SW480 (cell line): ENCODE results near the gene TGFBI.
A peak's percentile ranks its signal among the peaks of the same experiment; 100 is the strongest.

Experiments used
- DNase-seq: peaks from one replicate; pipeline ENCODE4 v3.0.0-alpha.2; 2016; ENCODE audit warnings: low spot score

Gene TGFBI

DNA sequence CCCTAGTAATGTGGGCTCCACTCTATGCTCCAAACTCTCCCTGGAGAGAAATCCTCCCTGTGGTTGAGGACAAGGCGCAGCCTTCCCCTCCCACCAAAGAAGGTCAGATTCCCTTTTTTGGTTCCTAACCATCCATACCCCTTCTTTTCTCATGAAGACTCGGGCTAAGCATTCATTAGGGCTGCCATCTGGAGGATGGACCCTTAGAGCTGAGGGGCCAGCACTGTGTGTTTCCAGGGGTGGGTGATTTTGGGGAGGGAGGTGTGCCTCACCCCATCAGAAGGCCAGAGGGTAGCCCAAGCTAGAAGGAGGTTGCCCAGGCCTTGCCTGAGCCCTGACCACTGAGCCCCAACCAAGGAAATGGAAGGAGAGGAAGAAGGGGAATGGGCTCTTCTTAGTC lies 36.8 kb downstream of the TGFBI start:
- DNase-seq: no peak

DNA sequence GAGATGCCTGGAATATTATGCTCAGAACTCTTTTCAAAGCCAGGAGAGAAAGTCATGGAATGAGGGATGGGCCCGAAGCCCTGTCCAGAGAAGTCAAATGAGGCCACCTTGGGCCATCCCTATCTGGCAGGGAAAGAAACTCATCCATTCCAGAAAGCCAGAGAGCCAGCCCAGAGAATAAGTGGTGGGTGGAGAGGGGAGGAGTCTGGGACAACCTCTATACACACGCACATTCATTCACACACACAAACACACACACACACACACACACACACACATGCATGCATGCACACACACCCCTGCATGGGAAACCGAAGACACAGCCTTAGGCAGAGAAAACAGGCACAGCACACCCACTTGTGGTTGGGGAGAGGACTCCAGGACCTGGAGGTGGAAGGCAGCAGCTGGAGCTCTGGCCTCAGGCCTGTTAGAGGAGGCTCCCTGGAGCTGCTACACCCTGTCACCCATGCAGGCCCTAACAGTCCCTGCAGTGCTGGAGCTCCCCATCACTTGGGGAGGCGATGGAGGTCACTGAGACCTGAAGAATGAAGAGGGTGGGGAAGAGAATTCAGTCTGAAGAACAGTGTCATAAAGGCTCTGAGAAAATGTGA lies 38.0 kb downstream of the TGFBI start:
- DNase-seq: peak; percentile 80

DNA sequence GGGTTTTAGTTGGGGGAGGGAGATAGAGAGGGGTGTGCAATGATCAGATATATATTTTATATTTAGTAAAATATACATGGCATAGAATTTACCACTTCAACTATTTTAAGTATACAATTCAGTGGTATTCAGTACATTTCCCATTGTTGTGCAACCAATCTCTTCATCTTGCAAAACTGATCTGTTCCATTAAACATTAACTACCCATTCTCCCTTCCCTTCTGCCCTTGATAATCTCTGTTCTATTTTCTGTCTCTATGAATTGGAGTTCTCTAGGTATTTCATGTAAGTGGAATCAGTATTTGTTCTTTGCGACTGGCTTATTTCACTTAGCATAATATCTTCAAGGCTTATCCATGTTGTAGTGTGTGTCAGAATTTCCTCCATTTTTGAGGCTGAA lies 38.6 kb downstream of the TGFBI start:
- DNase-seq: no peak

DNA sequence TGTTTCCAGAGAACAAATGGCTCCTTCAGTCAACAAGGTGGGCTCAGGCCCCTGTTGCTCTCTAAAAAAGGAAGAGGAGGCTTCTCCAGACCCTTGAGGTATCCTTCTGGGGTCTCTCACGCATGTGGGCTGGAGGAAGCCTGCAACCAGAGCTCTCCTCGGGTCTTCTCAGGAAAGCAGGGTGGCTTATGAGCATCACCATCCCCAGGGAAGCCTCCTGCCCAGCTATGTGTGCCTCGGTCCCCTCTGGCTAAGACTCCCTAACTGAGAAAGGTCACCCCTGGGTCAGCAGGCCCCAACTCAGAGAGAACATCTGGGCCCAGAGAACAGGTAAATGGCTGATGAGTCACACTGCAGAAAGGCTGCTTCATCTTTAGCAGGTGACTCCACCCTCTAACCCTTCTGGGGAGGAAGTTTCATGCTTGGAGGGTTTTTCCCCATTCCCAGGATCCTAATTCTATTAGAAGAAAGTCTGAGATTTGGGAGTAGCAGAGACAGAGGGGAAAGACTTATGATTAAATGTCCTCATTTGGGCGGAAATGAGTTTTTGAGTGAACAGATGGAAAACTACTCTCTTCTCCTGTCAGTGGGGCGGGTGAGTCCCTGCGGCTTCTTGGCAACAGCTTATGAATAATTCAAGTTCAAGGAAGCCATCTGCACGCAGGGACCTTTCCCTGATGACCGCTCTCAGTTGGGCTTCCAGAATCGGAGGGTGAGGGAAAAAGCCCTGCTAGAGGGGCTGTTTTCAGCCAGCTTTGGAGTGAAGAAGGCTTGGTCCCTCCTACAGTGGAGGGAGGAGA lies 41.9 kb downstream of the TGFBI start:
- DNase-seq: no peak

DNA sequence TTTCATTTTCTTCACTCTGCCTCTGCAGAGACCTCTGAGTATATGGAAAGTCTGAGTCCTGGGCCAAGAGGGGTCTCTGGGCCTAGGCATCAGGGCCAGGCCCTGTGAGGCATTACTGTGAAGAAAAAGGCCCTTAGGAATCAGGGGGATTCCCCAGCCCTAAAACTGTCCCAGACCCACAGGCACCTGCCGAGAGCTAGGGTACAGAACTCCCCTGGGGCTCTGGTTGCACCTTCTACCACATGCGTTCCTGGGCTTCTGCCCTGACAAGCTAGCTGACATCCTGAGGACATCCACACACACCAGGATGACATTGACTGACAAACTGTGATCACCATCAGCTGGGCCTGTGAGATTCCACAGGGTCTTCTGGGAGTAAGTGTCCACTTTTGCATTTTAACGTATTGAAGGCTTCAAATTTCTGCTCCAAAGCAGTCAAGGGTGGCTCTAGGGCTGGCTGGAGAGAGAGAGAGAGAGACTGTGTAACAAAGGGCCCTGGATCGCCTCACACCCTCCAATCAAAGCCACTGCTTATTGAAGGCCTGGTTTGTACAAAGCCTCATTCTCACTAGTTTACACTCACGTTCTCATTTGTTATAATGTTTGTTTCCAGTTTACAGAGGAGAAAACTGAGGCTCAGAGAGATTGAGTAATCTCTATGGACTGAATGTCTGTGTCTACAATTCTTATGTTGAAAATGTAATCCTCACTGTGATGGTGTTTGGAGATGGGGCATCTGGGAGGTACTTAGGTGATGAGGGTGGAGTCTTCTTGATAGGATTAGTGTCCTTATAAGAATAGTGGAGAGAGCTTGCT lies 45.1 kb downstream of the TGFBI start:
- no peak for DNase-seq

DNA sequence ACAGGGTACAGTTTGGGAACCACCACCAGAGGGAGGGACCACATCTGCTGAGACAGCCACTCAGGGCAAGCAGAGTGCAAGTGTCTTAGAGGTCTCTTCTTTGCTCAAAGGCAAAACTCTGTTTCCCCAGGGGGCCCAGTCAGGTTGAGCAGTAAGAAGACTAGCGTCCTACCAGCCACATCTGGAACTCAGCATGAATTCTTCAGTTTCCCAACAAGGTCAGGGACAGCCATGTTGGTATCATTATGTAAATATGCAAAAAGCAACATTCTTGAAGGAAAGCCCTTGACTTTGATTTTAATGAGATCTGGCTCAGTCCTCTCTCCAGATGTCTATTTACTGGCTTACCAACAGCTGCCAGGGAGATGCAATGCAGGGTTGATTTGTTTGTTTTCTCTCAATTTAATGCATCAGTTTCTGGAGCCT lies 46.7 kb downstream of the TGFBI start:
- DNase-seq: no peak

DNA sequence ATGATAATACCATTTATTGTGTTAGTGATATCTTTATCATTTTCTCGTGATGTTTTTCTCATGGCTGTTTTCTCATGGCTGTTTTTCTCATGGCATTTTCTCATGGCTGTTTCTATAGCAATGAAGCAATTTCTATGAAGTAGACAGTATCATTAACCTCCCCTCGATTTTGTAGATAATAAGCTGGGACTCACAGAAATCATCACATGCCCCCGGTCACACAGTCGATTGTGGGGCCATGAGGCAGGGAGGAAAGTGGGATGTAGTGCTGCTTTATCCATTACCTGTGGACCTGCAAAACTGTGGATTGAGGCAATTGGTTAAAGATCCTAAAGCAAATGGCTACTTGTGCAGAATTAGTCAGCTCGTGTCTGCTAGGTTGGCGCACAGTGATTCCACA lies 47.3 kb downstream of the TGFBI start:
- no peak for DNase-seq

DNA sequence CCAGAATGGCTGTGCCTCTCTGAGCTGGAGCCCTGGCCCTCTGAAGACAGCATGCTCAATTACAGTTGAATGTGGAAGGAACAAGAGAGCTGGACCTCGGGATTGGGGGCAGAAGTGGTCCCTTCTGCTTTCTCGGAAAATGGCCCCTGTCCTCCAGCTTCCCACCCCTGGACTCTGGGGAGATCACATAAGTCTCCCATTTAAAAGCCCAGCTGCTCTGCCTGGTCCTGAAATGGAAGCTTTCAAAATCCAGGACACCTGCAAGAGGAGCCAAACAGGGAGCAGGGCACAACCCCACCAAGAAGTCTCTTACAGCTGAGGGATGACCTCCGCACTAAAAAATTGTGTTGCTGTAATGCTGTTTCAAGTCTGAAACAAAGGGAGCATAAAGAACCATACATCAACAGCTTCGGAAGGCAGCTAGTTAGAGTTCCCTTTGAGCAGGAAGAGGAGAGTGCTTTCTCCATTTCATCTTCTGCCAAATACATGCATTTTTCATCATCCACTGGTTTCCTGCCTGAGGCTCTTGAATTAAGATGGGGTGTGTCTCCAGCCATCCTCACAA lies 48.2 kb downstream of the TGFBI start:
- DNase-seq: no peak

DNA sequence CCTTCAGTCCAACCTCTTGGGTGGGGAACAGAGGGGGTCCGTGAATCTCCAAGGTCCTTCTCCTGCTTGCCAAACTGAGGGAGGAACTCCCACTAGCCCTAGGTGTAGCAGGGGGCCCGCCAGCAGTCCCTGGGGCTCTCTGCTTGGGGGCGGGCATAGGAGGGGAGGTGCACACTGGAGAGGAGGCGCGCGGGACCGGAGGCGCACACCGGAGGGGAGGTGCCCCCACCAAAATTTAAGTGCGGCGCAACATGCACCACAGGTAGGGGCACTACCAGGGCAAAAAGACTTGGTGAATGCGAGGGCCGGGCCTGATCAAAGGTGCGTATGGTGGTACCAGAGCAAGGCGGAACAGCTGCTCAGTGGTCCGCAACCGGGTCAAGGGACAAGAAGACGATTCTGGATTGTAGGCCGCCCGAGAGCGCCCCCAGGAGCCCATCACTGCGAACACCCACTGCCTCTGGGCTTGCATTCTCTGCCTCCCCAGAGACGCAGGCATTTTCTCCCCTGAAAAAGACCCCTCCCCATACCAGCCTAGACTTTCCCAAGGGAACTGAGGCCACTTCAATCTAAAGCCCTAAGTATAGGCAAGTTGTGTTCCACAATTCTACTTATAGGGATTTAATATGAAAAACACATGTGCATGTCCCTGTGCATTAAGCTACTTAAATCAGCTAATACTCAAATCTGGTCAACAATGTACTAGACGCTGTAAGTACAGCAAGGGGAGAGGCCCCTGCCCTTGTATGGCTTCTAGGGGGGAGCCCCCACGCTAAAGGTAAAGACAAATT lies 50.6 kb downstream of the TGFBI start:
- DNase-seq: no peak

DNA sequence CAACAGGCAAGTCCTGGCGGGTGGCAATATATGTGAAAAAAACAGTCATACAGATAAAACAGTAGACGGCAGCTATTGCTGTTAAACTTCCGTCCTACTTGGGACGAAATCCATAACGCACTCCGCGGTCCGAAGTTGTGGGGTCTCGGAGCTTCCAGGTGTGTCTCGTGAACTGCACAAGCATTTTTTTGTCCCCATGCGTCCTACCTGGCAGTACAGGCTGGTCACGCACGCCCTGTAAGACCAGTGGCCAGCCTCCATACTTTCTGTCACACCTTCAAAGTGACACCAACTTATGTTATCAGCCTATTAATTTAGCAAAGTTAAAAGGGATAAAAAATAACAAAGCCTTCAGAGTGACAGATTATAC lies 51.3 kb downstream of the TGFBI start:
- no peak for DNase-seq

DNA sequence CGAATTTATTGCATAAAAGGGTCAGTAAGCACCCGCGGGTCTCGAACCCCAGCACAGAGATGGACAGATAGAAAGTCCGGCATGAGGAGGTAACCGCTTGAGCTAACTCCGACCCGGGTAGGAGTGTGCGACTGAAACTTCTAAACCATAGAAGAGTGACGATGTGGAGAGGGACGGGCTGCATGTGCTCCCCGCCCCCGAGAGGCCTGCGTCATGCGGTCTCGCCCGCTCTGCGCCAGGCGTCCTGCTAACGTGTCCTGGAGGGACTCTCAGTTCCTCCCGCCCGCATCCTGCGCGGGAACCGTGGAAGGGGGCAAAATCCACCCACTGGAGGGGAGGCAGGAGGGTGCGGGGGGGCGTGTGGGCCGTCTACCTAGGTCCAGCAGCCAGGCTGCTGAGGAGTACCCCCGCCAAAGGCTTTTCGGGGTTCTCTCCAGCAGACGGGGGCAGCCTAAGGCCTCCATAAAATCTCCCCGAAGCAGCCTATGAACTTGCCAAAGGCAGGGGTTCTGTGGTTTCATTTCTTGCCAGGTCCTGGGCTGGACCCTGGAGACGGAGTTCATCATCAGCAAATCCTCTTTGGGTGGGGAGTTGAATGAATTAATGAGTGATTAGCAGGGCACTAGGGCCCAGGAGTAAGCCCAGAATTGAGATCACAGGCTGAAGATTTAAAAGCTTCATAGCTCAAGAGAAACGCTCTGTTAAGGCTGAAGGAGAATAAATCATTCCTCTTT lies 51.9 kb downstream of the TGFBI start:
- peak; percentile 51 for DNase-seq

DNA sequence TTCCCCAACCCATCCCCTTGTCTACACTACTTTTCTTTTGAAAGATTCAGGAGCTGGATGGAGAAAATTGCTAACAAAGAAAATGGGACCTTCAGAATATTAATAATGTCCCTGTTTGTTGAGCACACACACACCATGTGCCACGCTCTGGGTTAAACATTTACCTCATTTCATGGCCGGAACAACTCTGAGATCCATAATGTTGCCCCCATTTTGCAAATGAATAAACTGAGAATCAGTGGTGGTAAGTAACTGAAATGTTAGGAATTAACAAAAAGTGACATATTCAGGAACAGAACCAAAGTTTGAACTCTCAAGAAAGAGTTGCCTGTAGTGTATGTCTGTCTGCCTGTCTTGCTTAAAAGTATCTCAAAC lies 52.4 kb downstream of the TGFBI start:
- DNase-seq: no peak

DNA sequence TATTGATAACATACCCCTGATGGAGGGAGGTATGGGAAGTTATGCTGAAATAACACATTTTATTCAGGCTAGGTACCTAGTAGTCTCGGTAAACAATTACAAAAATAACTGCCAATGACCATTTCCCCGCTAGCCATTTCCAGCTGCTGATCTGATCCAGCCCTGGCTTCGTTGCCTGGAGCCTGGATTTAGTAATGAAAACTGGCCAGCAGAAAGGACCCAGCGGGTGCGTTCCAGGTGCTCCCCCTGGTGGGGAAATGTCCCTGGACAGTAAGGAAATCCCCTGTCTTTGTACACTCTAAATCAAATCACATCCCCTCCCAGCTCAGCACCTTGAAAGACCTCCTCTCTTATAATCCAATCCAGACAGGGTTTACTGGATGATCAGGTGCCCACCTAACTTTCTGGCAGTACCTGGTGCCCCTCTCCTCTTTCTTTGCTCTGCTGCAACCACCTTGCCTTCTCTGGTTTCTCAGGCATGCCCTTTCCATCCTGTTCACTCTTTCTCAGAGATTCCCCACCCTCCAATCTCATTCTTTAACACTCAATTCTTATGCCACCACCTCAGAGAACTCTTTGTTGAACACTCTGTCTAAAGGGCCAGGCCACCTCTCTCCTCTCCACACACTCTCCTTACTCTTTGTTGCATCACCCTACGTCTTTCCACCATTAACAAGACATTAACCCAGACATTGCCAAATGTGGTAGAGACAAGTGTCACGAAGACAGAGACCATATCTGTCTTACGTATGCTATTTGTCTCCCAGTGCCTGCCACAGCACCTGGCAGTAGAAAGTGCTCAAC lies 53.8 kb downstream of the TGFBI start:
- no peak for DNase-seq

DNA sequence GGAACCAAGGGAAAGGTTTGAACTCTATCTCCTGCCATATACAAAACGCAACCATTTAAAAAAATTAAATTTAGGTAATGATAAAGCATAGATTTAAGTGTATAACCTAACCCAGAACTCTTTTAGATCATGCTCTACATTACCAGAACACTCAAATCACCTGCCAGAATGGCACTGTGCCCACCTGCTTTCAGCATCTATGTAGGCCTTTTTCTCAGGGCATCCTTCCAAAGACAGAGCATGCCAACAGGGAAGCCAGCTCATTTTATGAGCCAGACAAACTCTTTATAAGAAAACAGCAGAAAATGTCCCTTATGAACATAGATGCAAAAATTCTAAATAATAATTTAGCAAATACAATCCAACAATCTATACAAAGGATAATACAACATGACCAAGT lies 55.9 kb downstream of the TGFBI start:
- no peak for DNase-seq

DNA sequence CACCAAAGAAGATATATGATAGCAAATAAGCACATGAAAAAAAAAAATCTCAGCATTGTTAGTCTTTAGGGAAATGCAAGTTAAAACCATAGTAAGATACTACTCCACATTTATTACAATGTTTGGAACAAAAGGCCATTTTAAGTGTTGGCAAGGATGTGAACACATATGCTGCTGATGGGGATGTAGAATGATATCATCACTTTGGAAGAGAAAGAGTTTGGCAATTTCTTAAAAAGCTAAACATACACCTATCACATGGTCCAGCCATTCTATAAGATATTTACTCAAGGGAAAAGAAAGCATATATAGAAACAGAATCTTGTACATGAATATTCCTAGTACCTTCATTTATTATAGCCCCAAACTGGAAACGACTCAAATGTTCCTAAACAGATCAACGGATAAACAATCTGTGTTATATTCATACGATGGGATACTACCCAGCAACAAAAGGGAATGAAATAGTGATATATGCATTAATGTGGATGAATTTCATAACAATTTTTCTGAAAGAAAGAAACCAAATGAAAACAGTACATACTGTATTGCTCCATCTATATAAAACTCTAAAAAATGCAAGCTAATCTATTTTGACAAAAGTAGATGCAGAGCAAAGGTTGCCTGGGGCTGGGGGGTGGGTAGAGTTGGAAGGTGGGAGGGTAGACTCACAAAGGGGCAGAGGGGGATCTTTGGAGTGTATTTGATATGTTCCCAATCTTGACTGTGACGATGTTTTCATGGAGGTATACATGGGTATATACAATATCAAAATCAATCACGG lies 58.2 kb downstream of the TGFBI start:
- DNase-seq: no peak

DNA sequence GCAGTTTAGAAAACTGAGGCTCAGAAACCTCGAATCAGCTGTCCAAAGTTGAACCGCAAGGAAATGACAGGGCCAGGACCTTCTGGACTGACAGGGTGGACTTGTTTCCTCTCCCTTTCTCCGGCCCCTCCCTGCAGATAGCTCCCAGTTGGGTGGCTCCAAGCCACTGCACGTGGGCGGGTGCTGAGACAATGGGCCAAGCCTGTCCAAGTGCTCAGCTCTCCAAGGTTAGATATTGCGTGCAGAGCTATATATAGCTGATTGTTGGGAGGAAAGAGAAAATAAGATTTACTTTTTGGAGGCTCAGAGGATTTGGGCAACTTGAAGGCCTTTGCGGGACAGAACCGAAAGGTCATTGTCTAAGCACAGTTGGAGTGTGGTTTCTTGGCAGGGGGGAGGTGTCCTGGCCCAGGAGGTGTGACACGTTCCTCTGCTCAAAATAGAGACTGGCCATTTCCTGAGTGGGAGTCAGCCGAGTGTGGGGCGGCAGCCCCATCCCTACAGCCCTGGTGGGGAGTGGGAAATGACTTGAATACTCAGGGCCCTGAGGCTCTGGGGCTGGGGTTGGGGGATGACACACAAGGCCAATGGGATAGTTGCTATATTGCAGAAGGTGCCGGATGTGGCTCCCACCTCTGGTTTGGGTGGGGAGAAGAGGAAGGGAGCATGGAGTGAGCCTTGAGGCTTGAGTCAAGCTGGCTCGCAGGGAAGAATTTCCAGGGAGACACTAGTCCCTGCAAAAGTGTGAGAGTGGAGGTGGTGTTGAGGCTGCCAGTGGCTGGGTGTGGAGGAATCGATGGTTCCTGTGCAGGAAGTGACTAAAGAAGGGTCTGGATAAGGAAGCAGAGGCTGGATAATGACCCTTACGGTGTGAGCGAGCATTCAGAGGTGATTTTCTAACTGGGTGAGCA lies 59.4 kb downstream of the TGFBI start:
- no peak for DNase-seq

DNA sequence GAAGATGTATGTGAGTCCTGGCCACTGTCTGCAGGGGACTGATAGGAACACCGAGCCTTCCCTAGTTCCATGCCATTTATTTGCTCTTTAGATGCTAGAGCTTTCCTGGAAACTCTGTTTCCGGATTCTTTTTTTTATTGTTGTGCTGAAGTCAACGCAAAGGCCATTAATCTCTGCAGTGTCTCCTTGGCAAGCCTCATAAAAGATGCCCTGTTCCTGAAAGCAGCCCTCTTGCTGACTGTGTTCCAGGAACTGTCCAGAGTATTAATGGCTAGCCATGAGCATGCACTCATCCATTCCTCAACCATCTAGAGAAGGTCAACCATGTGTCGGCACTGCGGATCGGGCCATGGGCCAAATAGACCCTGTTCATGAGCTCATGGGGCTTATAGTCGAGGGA lies 61.0 kb downstream of the TGFBI start:
- DNase-seq: no peak

DNA sequence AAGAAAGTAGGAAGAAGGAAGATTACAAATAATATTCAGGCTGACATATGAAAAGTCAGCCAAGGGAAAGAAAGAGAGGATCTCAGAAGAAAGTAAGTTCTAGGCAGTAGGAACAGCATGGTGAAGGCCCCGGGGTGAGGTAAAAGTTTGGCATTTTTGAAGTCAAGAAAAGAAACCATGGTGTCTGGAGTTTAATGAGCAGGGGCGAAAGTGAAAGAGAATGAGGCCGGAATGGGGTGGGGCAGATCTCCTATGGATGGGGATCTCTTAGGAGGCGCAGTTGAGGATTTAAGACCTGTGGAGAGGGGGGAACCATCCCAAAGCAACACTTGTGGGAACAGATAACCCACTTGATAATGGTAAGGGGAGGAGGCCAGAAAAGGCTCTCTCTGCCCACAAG lies 61.5 kb downstream of the TGFBI start:
- DNase-seq: no peak
